GM12872 (cell line): ENCODE results near the gene OSMR.

ENCODE experiments used
- CTCF ChIP-seq: IDR thresholded peaks from 3 replicates; pipeline ENCODE4 v1.5.1; 2011; ENCODE audit warnings: low read depth, mild to moderate bottlenecking, low read length, moderate library complexity; ENCODE audit not compliant: insufficient read depth

Gene OSMR

GRCh38 chr5:38923661-38924451 lies 78.0 kb downstream of the OSMR start:
- no peak for TF ChIP-seq CTCF

- TF ChIP-seq CTCF = no peak
Measured at GRCh38 chr5:38925154-38925925, 79.5 kb downstream of the OSMR start.

- no peak for TF ChIP-seq CTCF
Measured at GRCh38 chr5:38926121-38926520, 80.3 kb downstream of the OSMR start.

GRCh38 chr5:38927470-38927869 lies 81.7 kb downstream of the OSMR start:
- no peak for TF ChIP-seq CTCF

- no peak for TF ChIP-seq CTCF
Measured at GRCh38 chr5:38929838-38930237, 84.0 kb downstream of the OSMR start.

GRCh38 chr5:38931731-38932130 lies 85.9 kb downstream of the OSMR start:
- TF ChIP-seq CTCF = no peak

GRCh38 chr5:38932854-38933408 lies 87.1 kb downstream of the OSMR start:
- no peak for TF ChIP-seq CTCF
